ENCODE results near the gene EYS. TPM values are rescaled to one million over a fixed set of nuclear protein-coding genes. Genes with fewer than 3 reads are reported as not detected.

The EYS gene
- total and polyA plus RNA-seq, 8 donors: 0.55 to 0.58 TPM; not detected in 6

DNA sequence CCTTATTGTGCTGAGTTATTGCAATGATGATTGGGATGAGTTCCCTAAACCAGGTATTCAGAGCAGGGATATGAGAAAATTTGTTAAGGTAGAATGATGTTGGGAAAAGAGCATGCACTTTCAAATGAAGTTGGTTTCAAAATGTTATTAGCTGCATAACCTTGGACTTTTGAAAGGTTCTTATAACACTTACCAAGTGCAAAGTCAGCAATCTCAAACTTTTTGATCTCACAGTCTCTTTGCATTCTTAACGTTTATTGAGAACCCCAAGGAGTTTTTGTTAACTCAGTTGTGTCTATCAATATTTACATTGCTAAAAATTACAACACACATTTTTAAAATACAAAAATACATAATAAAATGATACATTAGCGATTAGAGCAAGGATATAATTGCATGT is 1269.0 kb downstream of the EYS start:
- TF ChIP-seq EP300 (IDR thresholded peaks at IDR 0.05) (no peak), POLR2AphosphoS5 (IDR thresholded peaks at IDR 0.05) (no peak), POLR2A (IDR thresholded peaks at IDR 0.05) (no peak), CTCF (IDR thresholded peaks at IDR 0.05) (no peak)
- Histone ChIP-seq H3K4me3 (no peak overlapping the region), H3K36me3 (no peaks in the 10 kb centered on the region), H3K4me1 (no peaks in the 10 kb centered on the region), H3K27ac (no peak overlapping the region), H3K27me3 (no peaks in the 10 kb centered on the region), H3K9me3 (peaks cover 0 to 16% (median 10%) of the 10 kb centered on the region in 4 donors)
- 54 to 68% (median 59%) methylated on average over 2 of the region's 2 CpGs for WGBS, 5 donors
- DNase-seq: no peak
- intact Hi-C loops (cut with DNase I; ENCODE audit: low total_unique reads): no loop called here

- TF ChIP-seq CTCF (IDR thresholded peaks at IDR 0.05) (no peak), EP300 (IDR thresholded peaks at IDR 0.05) (no peak), POLR2AphosphoS5 (IDR thresholded peaks at IDR 0.05) (no peak), POLR2A (IDR thresholded peaks at IDR 0.05) (no peak)
- Histone ChIP-seq H3K9me3 (no peaks in the 10 kb centered on the region), H3K4me3 (no peak overlapping the region), H3K27me3 (no peaks in the 10 kb centered on the region), H3K36me3 (no peaks in the 10 kb centered on the region), H3K4me1 (no peaks in the 10 kb centered on the region), H3K27ac (no peak overlapping the region)
- WGBS, 5 donors: 80 to 92% (median 88%) methylated on average over 1 of the region's 1 CpG
- intact Hi-C loops (cut with DNase I; ENCODE audit: low total_unique reads): no loop called here
- DNase-seq: no peak
Measured at GRCh38 chr6:64429926-64430325, 1277.1 kb downstream of the EYS start.

DNA sequence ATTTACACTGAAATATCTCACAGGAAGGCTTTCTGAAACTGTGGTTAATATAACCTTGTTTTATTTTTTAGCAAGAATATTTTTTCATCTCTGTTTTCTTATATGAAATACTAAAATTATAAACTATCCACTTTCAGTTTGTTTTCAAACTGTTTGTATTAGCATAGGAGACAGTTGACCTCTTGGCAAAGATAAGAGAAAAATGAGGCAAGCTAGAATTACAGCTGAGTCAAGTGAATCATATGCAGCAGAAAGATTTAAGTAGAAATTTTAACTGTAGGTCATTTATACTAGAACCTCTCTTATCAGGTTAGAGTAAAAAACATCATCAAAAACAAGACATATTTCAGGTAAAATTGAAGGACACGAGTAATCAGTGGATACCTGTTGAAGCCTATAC is 1278.8 kb downstream of the EYS start:
- H3K27me3 ChIP-seq: no peaks in the 10 kb centered on the region
- no peak for TF ChIP-seq EP300 (IDR thresholded peaks at IDR 0.05)
- no peak for TF ChIP-seq CTCF (IDR thresholded peaks at IDR 0.05)
- no peak for TF ChIP-seq POLR2AphosphoS5 (IDR thresholded peaks at IDR 0.05)
- TF ChIP-seq POLR2A (IDR thresholded peaks at IDR 0.05): no peak
- intact Hi-C loops (cut with DNase I; ENCODE audit: low total_unique reads): no loop called here
- no peak overlapping the region for H3K4me3 ChIP-seq
- H3K9me3 ChIP-seq: no peaks in the 10 kb centered on the region
- DNase-seq: no peak
- H3K27ac ChIP-seq: no peak overlapping the region
- no peaks in the 10 kb centered on the region for H3K4me1 ChIP-seq
- WGBS, 5 donors: 59 to 76% (median 66%) methylated on average over 1 of the region's 1 CpG
- no peaks in the 10 kb centered on the region for H3K36me3 ChIP-seq

DNA sequence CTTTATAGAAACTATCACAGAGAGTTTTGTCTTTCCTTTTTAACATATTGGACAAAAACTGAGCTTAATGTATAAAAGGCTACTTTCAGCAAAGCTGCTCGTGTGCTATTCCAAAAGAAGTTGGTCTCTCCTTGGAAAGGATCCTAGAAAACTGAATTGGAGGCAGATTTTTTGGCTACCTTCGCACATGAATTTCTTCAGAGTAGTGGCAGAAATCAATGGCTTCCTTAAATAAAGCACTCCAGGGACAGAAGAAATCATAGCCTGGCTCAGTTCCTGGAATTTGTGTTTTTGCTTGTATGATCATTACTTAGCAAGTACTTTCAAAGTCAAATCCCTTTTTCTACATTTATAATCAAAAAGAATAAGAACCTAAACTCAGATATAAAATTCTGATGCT is 1291.1 kb downstream of the EYS start:
- peak in 1 of 2 donors; percentile 78 for DNase-seq
- no peaks in the 10 kb centered on the region for H3K4me1 ChIP-seq
- H3K36me3 ChIP-seq: no peaks in the 10 kb centered on the region
- no peak for TF ChIP-seq POLR2AphosphoS5 (IDR thresholded peaks at IDR 0.05)
- no peak for TF ChIP-seq EP300 (IDR thresholded peaks at IDR 0.05)
- no peak for TF ChIP-seq POLR2A (IDR thresholded peaks at IDR 0.05)
- TF ChIP-seq CTCF (IDR thresholded peaks at IDR 0.05): no peak
- H3K27ac ChIP-seq: no peak overlapping the region
- intact Hi-C loops (cut with DNase I; ENCODE audit: low total_unique reads): no loop called here
- WGBS, 5 donors: 46 to 66% (median 58%) methylated on average over 2 of the region's 2 CpGs
- no peaks in the 10 kb centered on the region for H3K27me3 ChIP-seq
- H3K9me3 ChIP-seq: peaks cover 0 to 23% (median 7%) of the 10 kb centered on the region in 4 donors
- no peak overlapping the region for H3K4me3 ChIP-seq

Measured in stomach (tissue), 9 donors.